Suprapubic skin (tissue), 4 donors: ENCODE results near the gene C1QL4. TPM values are rescaled to one million over a fixed set of nuclear protein-coding genes. Genes with fewer than 3 reads are reported as not detected.

Source experiments
- DNase-seq, 2 donors: peaks; one replicate each; pipeline ENCODE4 v3.0.0-alpha.2; 2019; ENCODE audit warnings: low spot score in 2 of 2
- H3K27ac ChIP-seq: fragments of 200-600 bp; sonication (generic); one replicate; pipeline ENCODE4 v1.5.1; 2019
- H3K27me3 ChIP-seq: fragments of 200-600 bp; sonication (generic); one replicate; pipeline ENCODE4 v1.5.1; 2019
- H3K36me3 ChIP-seq: fragments of 200-600 bp; sonication (generic); one replicate; pipeline ENCODE4 v1.5.1; 2019
- H3K4me1 ChIP-seq: fragments of 200-600 bp; sonication (generic); one replicate; pipeline ENCODE4 v1.5.1; 2019
- H3K4me3 ChIP-seq: fragments of 200-600 bp; sonication (generic); one replicate; pipeline ENCODE4 v1.5.1; 2019; ENCODE audit warnings: mild to moderate bottlenecking
- H3K9me3 ChIP-seq: fragments of 200-600 bp; sonication (generic); one replicate; pipeline ENCODE4 v1.5.1; 2019
- CTCF ChIP-seq, 2 donors: fragments of 200-600 bp in 1 of 2; fragments of 450-650 bp in 1 of 2; sonication (generic) in 1 of 2; IDR thresholded peaks; one replicate each; pipeline ENCODE4 v1.5.1; 2016 to 2019; ENCODE audit warnings: antibody characterized with exemption in 2 of 2, mild to moderate bottlenecking in 1 of 2, moderate library complexity in 1 of 2
- EP300 ChIP-seq: sonication (generic); formaldehyde crosslinking; IDR thresholded peaks from one replicate; pipeline ENCODE4 v1.6.1; 2017; ENCODE audit warnings: antibody characterized with exemption
- POLR2A ChIP-seq, 2 donors: fragments of 450-650 bp; IDR thresholded peaks; one replicate each; pipeline ENCODE4 v1.6.1; 2017; ENCODE audit warnings: antibody characterized with exemption in 2 of 2, mild to moderate bottlenecking in 2 of 2, moderate library complexity in 2 of 2
- POLR2AphosphoS5 ChIP-seq, 3 donors: sonication (generic); formaldehyde crosslinking; IDR thresholded peaks; one replicate each; pipeline ENCODE4 v1.6.1; 2017; ENCODE audit warnings: antibody characterized with exemption in 3 of 3
- WGBS: methylation state at CpG from one replicate; pipeline ENCODE4 v1.1.5; 2018; 5-methylcytosine and 5-hydroxymethylcytosine counted together
- total RNA-seq, 4 donors: library from RNA; depleted of rRNA; stranded (reverse); fragments of >200 nt; gene quantifications; one replicate each; pipeline ENCODE4 v1.1.0, GENCODE V29; 2016

The C1QL4 gene
- total RNA-seq, 4 donors from 2014 or later, result 0.73 to 1.2 (median 1.1) TPM; not detected in 1

- Histone ChIP-seq H3K36me3 (no peaks in the 10 kb centered on the region), H3K27me3 (peaks cover 52% of the 10 kb centered on the region), H3K27ac (no peak overlapping the region), H3K4me1 (peaks cover 38% of the 10 kb centered on the region), H3K4me3 (no peak overlapping the region), H3K9me3 (no peaks in the 10 kb centered on the region)
- 68% methylated on average over 6 of the region's 6 CpGs for WGBS
- peak in 1 of 2 donors; percentile 16 for DNase-seq
- TF ChIP-seq EP300 (no peak), POLR2A (IDR thresholded peaks at IDR 0.05) (no peak), CTCF (IDR thresholded peaks at IDR 0.05) (no peak), POLR2AphosphoS5 (IDR thresholded peaks at IDR 0.05) (no peak)
Measured at GRCh38 chr12:49340095-49340870, 3.3 kb upstream of the C1QL4 start.

DNA sequence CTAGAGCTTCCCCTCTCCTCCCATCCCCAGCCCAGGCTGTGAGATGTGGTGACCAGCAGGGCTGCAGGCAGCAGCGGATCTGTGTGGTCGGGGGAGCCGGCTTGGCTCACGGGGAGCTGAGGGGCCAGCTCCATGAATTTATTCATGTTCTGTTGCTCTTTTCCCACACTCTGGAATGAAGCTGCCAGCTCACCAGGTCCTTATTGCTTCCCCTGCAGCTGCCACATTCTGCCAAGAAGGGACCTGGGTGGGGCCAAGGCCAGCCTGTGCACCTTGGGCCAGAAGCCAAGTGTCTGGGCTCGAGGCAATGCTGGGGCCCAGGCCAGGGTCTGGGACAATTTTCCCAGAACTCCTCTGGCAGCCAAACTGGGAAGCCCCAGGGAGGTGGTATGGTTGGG, 2.5 kb upstream of the C1QL4 start:
- Histone ChIP-seq H3K4me3 (no peak overlapping the region), H3K27ac (no peak overlapping the region), H3K36me3 (no peaks in the 10 kb centered on the region), H3K27me3 (peaks cover 52% of the 10 kb centered on the region), H3K9me3 (no peaks in the 10 kb centered on the region), H3K4me1 (peaks cover 31% of the 10 kb centered on the region)
- DNase-seq, result peak in 1 of 2 donors; percentile 48
- TF ChIP-seq CTCF (IDR thresholded peaks at IDR 0.05), result no peak
- TF ChIP-seq POLR2AphosphoS5 (IDR thresholded peaks at IDR 0.05), result no peak
- TF ChIP-seq POLR2A (IDR thresholded peaks at IDR 0.05), result no peak
- TF ChIP-seq EP300, result no peak
- WGBS, result 35% methylated on average over 5 of the region's 5 CpGs

GRCh38 chr12:49338830-49339463, 2.0 kb upstream of the C1QL4 start:
- H3K9me3 ChIP-seq, result no peaks in the 10 kb centered on the region
- DNase-seq, result peak in 1 of 2 donors; percentile 36
- peaks cover 53% of the 10 kb centered on the region for H3K27me3 ChIP-seq
- H3K36me3 ChIP-seq, result no peaks in the 10 kb centered on the region
- no peak overlapping the region for H3K27ac ChIP-seq
- H3K4me1 ChIP-seq, result peaks cover 31% of the 10 kb centered on the region
- 82% methylated on average over 6 of the region's 6 CpGs for WGBS
- TF ChIP-seq EP300 (no peak), POLR2AphosphoS5 (IDR thresholded peaks at IDR 0.05) (no peak), POLR2A (IDR thresholded peaks at IDR 0.05) (no peak)
- no peak overlapping the region for H3K4me3 ChIP-seq

GRCh38 chr12:49335955-49336644, 888 bp downstream of the C1QL4 start:
- Histone ChIP-seq H3K4me3 (peak overlapping the region; percentile 43), H3K27me3 (peaks cover 48% of the 10 kb centered on the region), H3K9me3 (no peaks in the 10 kb centered on the region), H3K36me3 (no peaks in the 10 kb centered on the region), H3K4me1 (peaks cover 38% of the 10 kb centered on the region), H3K27ac (no peak overlapping the region)
- TF ChIP-seq EP300 (no peak), POLR2AphosphoS5 (IDR thresholded peaks at IDR 0.05) (no peak), CTCF (IDR thresholded peaks at IDR 0.05) (no peak), POLR2A (IDR thresholded peaks at IDR 0.05) (no peak)
- no peak for DNase-seq
- 39% methylated on average over 36 of the region's 72 CpGs for WGBS

DNA sequence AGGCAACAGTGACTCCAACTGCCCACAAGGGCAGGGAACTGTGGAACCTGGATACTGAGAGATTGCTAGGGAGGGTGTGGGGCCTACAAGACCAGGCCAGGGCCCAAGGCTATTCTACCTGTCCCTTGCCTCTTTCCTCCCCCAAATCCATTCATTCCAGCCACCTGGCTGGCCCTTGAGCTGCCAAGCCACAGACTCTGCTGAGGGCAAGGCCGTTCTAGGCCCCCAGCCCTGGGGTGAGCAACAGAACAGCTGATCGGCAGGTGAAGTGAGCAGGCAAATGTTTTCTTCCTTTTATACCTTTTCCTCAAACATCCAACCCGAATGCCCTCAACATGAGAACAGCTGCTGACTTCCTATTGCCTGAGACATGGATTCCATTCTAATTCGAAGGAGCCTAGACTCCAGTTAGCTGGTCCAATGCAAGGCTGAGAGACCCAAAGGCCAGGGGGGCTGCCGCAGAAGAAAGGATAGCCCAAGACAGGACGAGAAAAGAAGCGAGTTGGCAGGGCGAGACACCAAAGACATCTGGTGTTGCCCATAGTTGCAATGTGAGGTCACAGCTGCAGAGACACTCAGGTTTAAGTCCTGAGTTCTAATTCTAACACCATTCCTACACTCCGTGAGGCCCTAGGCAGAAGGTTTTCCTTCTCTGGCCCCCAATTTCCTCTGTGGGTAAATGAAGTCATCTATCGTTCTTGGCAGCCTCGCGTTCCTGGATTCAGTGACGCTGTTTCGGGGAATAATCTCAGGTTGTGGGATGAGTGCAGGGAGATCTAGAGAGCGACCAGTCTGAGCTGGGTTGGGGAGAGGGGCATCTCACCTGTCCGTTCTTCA, 1.7 kb downstream of the C1QL4 start:
- Histone ChIP-seq H3K27ac (no peak overlapping the region), H3K4me1 (peaks cover 43% of the 10 kb centered on the region), H3K27me3 (peaks cover 48% of the 10 kb centered on the region), H3K36me3 (no peaks in the 10 kb centered on the region), H3K4me3 (no peak overlapping the region), H3K9me3 (no peaks in the 10 kb centered on the region)
- DNase-seq, result no peak
- WGBS, result 67% methylated on average over 16 of the region's 16 CpGs
- TF ChIP-seq EP300 (no peak), POLR2A (IDR thresholded peaks at IDR 0.05) (no peak), POLR2AphosphoS5 (IDR thresholded peaks at IDR 0.05) (no peak), CTCF (IDR thresholded peaks at IDR 0.05) (no peak)
